ENCODE results near the gene WDFY4. TPM values are rescaled to one million over a fixed set of nuclear protein-coding genes. Genes with fewer than 3 reads are reported as not detected.

WDFY4 gene
- total RNA-seq, 1 experiment from 2014 or later: not detected

DNA sequence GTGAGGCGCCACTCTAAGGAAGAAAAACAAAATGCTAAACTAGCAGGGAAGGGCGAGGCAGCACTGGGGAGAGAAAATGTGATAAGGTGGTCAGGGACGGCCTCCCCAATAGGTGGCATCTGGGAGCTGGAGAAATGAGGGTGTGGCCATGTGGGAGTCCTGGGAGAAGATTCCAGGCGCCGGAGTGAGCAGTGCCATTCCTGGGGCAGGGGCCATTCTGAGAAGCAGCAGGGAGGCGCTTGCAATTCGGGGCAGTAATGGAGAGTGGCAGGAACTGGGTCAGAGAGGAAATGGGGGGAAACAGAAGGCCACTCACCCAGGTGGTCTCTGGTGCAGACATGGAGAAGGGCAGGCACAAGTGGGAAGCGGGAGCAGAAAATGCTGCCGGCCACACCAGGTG, 316.7 kb downstream of the WDFY4 start:
- DNase-seq: peak; percentile 76
- Histone ChIP-seq H4K20me1 (ENCODE audit: control insufficient read depth, insufficient read depth, insufficient read length) (no peaks in the 10 kb centered on the region), H3K79me1 (ENCODE audit: insufficient read depth, low read depth, low read length, poor library complexity, severe bottlenecking) (no peaks in the 10 kb centered on the region), H3K56ac (ENCODE audit: insufficient read length, low read depth, low read length) (no peak overlapping the region), H3K79me2 (ENCODE audit: insufficient read depth, low read length) (no peaks in the 10 kb centered on the region), H3K23me2 (ENCODE audit: insufficient read length, low read depth, low read length, poor library complexity, severe bottlenecking) (no peaks in the 10 kb centered on the region), H2BK15ac (ENCODE audit: low read depth, low read length) (no peak overlapping the region), H3T11ph (ENCODE audit: low read length) (no peak overlapping the region), H3K14ac (ENCODE audit: insufficient read depth, low read length) (no peak overlapping the region), H3K9ac (ENCODE audit: extremely low read depth, insufficient read length, low read length) (no peak overlapping the region), H3K18ac (ENCODE audit: insufficient read length, low read depth, low read length) (no peak overlapping the region), H3K27ac (ENCODE audit: insufficient read length, low read depth, low read length) (no peak overlapping the region), H2BK5ac (ENCODE audit: insufficient read length, low read length) (no peak overlapping the region), H4K5ac (ENCODE audit: insufficient read length, low read depth, low read length) (no peak overlapping the region), H3K4me2 (ENCODE audit: insufficient read depth, insufficient read length, low read length) (no peak overlapping the region), H2AFZ (ENCODE audit: low read length) (no peak overlapping the region), H3K23ac (ENCODE audit: insufficient read length, low read depth, low read length) (no peak overlapping the region), H3K27me3 (ENCODE audit: insufficient read depth, low read length) (no peaks in the 10 kb centered on the region), H2BK12ac (ENCODE audit: insufficient read length, low read depth, low read length) (no peak overlapping the region), H3K4ac (ENCODE audit: low read depth, low read length) (no peak overlapping the region), H4K91ac (ENCODE audit: insufficient read length, low read depth, low read length) (no peak overlapping the region), H4K8ac (replicated peaks; ENCODE audit: insufficient read length, low read depth, low read length) (no peak overlapping the region), H3K4me1 (ENCODE audit: insufficient read depth, low read length) (no peaks in the 10 kb centered on the region), H3K9me3 (ENCODE audit: control insufficient read depth, low read depth, low read length) (no peaks in the 10 kb centered on the region), H2AK5ac (ENCODE audit: insufficient read length, low read length) (no peak overlapping the region), H2BK20ac (ENCODE audit: low read depth, low read length, poor library complexity, severe bottlenecking) (no peak overlapping the region), H2BK120ac (ENCODE audit: low read depth, low read length, poor library complexity, severe bottlenecking) (no peak overlapping the region)
- H3K27me3 Mint-ChIP-seq (ENCODE audit: low read depth): peaks cover 7% of the 10 kb centered on the region; the same call in 1 of the 2 replicates
- H3K4me3 Mint-ChIP-seq: no peak overlapping the region
- H3K27ac Mint-ChIP-seq: no peak overlapping the region; a peak in 1 of 7 replicates
- H3K4me1 Mint-ChIP-seq: peaks cover 7 to 8% of the 10 kb centered on the region in 2 experiments; a peak in 3 of 4 replicates
- H3K9me3 Mint-ChIP-seq: no peaks in the 10 kb centered on the region
- H3K36me3 Mint-ChIP-seq (ENCODE audit: insufficient read depth in 1 of 3, low read depth in 3 of 3): no peaks in the 10 kb centered on the region
- WGBS (ENCODE audit: extremely low coverage, insufficient read length, low lambda C conversion rate): no CpG with 5 or more reads among the region's 9 CpGs
- TF ChIP-seq, protein P1, sequence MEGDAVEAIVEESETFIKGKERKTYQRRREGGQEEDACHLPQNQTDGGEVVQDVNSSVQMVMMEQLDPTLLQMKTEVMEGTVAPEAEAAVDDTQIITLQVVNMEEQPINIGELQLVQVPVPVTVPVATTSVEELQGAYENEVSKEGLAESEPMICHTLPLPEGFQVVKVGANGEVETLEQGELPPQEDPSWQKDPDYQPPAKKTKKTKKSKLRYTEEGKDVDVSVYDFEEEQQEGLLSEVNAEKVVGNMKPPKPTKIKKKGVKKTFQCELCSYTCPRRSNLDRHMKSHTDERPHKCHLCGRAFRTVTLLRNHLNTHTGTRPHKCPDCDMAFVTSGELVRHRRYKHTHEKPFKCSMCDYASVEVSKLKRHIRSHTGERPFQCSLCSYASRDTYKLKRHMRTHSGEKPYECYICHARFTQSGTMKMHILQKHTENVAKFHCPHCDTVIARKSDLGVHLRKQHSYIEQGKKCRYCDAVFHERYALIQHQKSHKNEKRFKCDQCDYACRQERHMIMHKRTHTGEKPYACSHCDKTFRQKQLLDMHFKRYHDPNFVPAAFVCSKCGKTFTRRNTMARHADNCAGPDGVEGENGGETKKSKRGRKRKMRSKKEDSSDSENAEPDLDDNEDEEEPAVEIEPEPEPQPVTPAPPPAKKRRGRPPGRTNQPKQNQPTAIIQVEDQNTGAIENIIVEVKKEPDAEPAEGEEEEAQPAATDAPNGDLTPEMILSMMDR (conservative IDR thresholded peaks at IDR 0.05): peak; percentile 52

Measured in H9 (cell line).